ENCODE measurements around the gene CPNE6.

- TF ChIP-seq, protein P1, sequence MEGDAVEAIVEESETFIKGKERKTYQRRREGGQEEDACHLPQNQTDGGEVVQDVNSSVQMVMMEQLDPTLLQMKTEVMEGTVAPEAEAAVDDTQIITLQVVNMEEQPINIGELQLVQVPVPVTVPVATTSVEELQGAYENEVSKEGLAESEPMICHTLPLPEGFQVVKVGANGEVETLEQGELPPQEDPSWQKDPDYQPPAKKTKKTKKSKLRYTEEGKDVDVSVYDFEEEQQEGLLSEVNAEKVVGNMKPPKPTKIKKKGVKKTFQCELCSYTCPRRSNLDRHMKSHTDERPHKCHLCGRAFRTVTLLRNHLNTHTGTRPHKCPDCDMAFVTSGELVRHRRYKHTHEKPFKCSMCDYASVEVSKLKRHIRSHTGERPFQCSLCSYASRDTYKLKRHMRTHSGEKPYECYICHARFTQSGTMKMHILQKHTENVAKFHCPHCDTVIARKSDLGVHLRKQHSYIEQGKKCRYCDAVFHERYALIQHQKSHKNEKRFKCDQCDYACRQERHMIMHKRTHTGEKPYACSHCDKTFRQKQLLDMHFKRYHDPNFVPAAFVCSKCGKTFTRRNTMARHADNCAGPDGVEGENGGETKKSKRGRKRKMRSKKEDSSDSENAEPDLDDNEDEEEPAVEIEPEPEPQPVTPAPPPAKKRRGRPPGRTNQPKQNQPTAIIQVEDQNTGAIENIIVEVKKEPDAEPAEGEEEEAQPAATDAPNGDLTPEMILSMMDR (IDR thresholded peaks at IDR 0.05; ENCODE audit: low read length) = no peak
- no peak for TF ChIP-seq EZH2 (IDR thresholded peaks at IDR 0.05; ENCODE audit: borderline replicate concordance, low read length)
Measured at GRCh38 chr14:24060443-24060842, 10.9 kb upstream of the CPNE6 start.

Measured in OCI-LY1 (cell line).